ENCODE data around the gene AVEN.
A peak's percentile ranks its signal among the peaks of the same experiment; 100 is the strongest.
"Not testable (repeated sequence)": the region's sequence is repeated elsewhere in the genome, so short reads cannot be mapped to it uniquely, and the experiment has no call there.

The AVEN gene

GRCh38 chr15:33859992-33860545 lies 178.9 kb downstream of the AVEN start:
- no peak for FAIRE-seq
- no peak for DNase-seq (ENCODE audit: insufficient read length, low spot score)

- DNase-seq (ENCODE audit: insufficient read length, low spot score) (no peak), FAIRE-seq (no peak)
These were observed 180.2 kb downstream of the AVEN start for GRCh38 chr15:33858836-33859235.

- no peak for FAIRE-seq
- no peak for DNase-seq (ENCODE audit: insufficient read length, low spot score)
These were observed 181.3 kb downstream of the AVEN start for GRCh38 chr15:33857726-33858125.

- peak; percentile 11 for DNase-seq (ENCODE audit: insufficient read length, low spot score)
These were observed 186.4 kb downstream of the AVEN start for GRCh38 chr15:33852570-33852969.

GRCh38 chr15:33852094-33852493 lies 186.9 kb downstream of the AVEN start:
- FAIRE-seq (no peak), DNase-seq (ENCODE audit: insufficient read length, low spot score) (no peak)

More at GRCh38 chr15:33852570-33852969, 186.4 kb downstream of the AVEN start:
- no peak for FAIRE-seq

- DNase-seq (ENCODE audit: insufficient read length, low spot score) (no peak), FAIRE-seq (no peak)
These were observed 187.9 kb downstream of the AVEN start for GRCh38 chr15:33851079-33851478.

- FAIRE-seq (no peak), DNase-seq (ENCODE audit: insufficient read length, low spot score) (no peak)
These were observed 191.0 kb downstream of the AVEN start for GRCh38 chr15:33848011-33848410.

GRCh38 chr15:33846862-33847261 lies 192.1 kb downstream of the AVEN start:
- no peak for DNase-seq (ENCODE audit: insufficient read length, low spot score)
- FAIRE-seq = no peak

- FAIRE-seq (no peak), DNase-seq (ENCODE audit: insufficient read length, low spot score) (no peak)
These were observed 192.9 kb downstream of the AVEN start for GRCh38 chr15:33846142-33846541.

- no peak for FAIRE-seq
These were observed 194.4 kb downstream of the AVEN start for GRCh38 chr15:33844597-33844996.

GRCh38 chr15:33844186-33844585 lies 194.8 kb downstream of the AVEN start:
- DNase-seq (ENCODE audit: insufficient read length, low spot score) (no peak), FAIRE-seq (no peak)

More at GRCh38 chr15:33844597-33844996, 194.4 kb downstream of the AVEN start:
- no peak for DNase-seq (ENCODE audit: insufficient read length, low spot score)

GRCh38 chr15:33840615-33841014 lies 198.4 kb downstream of the AVEN start:
- DNase-seq (ENCODE audit: insufficient read length, low spot score) (no peak), FAIRE-seq (no peak)

- no peak for DNase-seq (ENCODE audit: insufficient read length, low spot score)
- FAIRE-seq = no peak
These were observed 199.5 kb downstream of the AVEN start for GRCh38 chr15:33839540-33839939.

- DNase-seq (ENCODE audit: insufficient read length, low spot score) (no peak), FAIRE-seq (no peak)
These were observed 201.7 kb downstream of the AVEN start for GRCh38 chr15:33837294-33837693.

GRCh38 chr15:33834892-33835743 lies 203.9 kb downstream of the AVEN start:
- no peak for DNase-seq (ENCODE audit: insufficient read length, low spot score)
- no peak for FAIRE-seq

- FAIRE-seq (no peak), DNase-seq (ENCODE audit: insufficient read length, low spot score) (no peak)
These were observed 207.4 kb downstream of the AVEN start for GRCh38 chr15:33831646-33832045.

- FAIRE-seq (no peak), DNase-seq (ENCODE audit: insufficient read length, low spot score) (no peak)
These were observed 208.7 kb downstream of the AVEN start for GRCh38 chr15:33830351-33830750.

- FAIRE-seq = no peak
- DNase-seq (ENCODE audit: insufficient read length, low spot score) = no peak
These were observed 212.8 kb downstream of the AVEN start for GRCh38 chr15:33826201-33826600.

- no peak for FAIRE-seq
- no peak for DNase-seq (ENCODE audit: insufficient read length, low spot score)
These were observed 213.6 kb downstream of the AVEN start for GRCh38 chr15:33825453-33825852.

GRCh38 chr15:33823119-33823518 lies 215.9 kb downstream of the AVEN start:
- FAIRE-seq (no peak), DNase-seq (ENCODE audit: insufficient read length, low spot score) (no peak)

GRCh38 chr15:33822479-33822878 lies 216.5 kb downstream of the AVEN start:
- FAIRE-seq (no peak), DNase-seq (ENCODE audit: insufficient read length, low spot score) (no peak)

GRCh38 chr15:33819499-33819898 lies 219.5 kb downstream of the AVEN start:
- FAIRE-seq; DNase-seq (ENCODE audit: insufficient read length, low spot score): not testable (repeated sequence)

All from HTR-8/SVneo (cell line).